ENCODE measurements around the gene NAPEPLD.
"Not testable (repeated sequence)": the region's sequence is repeated elsewhere in the genome, so short reads cannot be mapped to it uniquely, and the experiment has no call there.

NAPEPLD gene
- 5.4 to 21.4 (median 6.6) reads per million in 9 experiments for total RNA-seq

DNA sequence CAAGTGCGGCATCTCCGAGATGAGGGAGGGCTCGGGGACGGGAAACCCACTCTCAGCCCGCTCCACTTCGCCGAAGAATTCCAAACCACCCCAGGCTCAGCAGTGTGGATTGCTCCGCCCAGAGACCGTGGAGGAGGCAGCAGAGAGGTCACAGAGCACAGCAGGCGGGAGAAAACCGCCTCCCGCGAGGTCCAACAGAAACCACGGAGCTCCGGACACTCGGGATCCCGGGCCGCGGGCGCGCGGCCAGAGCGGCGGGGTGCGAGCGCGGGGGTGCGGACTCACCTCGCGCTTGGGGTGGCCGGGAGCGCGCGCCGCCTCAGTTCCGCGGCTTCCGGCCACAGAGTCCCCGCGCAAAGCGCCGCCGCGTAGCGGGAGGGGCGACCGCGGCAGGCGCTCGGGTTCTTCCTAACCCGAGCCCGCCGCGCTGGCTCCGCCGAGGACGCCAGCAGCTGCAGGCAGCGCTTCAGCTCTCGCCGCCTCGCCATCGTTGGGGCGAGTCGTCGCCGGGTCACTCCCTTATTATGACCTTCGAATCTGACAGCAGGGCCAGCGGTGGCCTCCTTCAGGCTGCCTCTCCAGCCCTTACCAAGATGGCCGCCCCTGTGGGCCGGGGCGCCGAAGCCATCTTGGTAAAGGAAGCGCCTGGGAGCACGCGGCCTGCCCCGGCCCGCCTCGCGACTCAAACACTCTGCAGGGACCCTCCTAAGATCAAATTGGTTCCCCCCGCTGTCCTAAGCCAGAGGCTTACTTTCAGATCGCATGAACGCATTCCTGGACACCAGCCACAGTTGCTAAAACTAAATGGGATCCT, at the start of gene NAPEPLD:
Gene NAPEPLD (minus strand): TSS at position 106 of the 814 bp plus-strand sequence. CDS start 20,323 bp downstream, outside the sequence.
- no peaks in the 10 kb centered on the region for H3K27me3 Mint-ChIP-seq
- peak within 1 kb of the TSS; percentile 96 to 98 for H3K4me3 Mint-ChIP-seq
- peak; percentile 55 to 70 (median 62) for DNase-seq
- no peaks in the 10 kb centered on the region for H3K9me3 Mint-ChIP-seq
- peak within 1 kb of the TSS; percentile 95 to 96 for H3K27ac Mint-ChIP-seq
- peak; percentile 87 for ATAC-seq (replicated peaks)
- H3K4me1 Mint-ChIP-seq (ENCODE audit: low read depth in 2 of 2) = peaks cover 21 to 31% of the 10 kb centered on the region in 2 donors
- peaks cover 18% of the 10 kb centered on the region for H3K36me3 Mint-ChIP-seq (ENCODE audit: insufficient read depth)

- not testable (repeated sequence) for ATAC-seq (replicated peaks); DNase-seq; H3K27ac Mint-ChIP-seq; H3K4me3 Mint-ChIP-seq; H3K9me3 Mint-ChIP-seq; H3K4me1 Mint-ChIP-seq (ENCODE audit: low read depth in 2 of 2); H3K27me3 Mint-ChIP-seq; H3K36me3 Mint-ChIP-seq (ENCODE audit: insufficient read depth)
Observed at GRCh38 chr7:103198079-103198478, 49.2 kb upstream of the NAPEPLD start.

DNA sequence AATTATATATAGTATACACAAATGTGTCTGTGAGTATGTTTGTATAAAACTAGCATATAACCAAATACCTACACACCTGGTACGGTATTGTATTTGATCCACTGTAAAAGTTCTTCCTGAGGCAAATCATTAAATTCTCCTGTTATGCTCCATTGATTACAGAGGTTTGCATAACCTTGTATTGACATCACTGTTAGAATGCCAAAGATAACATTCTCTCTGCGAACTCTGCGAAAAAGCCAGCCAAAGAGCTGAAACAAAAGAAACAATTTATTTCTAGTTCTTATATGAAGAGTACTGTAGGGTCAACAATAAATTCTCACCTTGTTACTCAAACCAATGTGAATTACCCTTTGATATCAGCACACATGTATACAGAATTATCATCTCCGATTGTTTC, 46.5 kb upstream of the NAPEPLD start:
- H3K4me3 Mint-ChIP-seq; H3K27me3 Mint-ChIP-seq; ATAC-seq (replicated peaks); H3K36me3 Mint-ChIP-seq (ENCODE audit: insufficient read depth); H3K27ac Mint-ChIP-seq; H3K9me3 Mint-ChIP-seq; H3K4me1 Mint-ChIP-seq (ENCODE audit: low read depth in 2 of 2); DNase-seq: not testable (repeated sequence)

DNA sequence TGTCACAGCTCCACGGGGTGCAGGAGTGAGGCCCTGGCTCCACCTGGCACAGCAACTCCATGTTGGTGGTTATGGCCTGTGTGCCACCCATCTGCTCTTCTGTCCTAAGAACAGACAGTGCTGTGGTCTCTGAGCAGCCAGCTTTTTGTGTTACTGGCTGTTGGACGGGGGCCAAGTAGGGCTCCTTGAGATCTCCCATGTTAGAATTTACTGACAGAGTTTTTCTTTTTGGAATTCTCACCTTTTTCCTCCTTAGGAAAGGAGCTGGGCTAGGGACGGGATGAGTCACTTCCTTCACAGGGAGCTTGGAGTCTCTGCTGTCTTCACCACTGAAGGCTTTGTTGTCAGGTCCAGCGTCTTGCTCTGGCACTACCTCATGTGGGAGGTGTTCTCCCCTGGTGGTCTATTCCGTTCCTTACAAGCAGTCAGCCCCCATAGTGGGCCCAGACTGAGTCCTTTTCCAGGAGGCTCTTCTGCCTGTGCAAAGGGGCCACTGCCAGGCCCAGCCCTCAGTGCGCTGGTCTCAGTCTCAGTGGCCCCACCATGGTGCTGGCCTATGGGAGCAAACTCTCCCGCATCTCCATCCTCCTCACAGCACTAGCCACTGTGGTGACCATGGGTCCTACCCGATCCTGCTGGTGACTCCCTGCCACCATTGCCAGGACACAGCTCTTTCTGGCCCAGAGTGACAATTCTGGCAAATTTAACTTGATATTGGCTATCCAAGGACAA, 23.7 kb upstream of the NAPEPLD start:
- not testable (repeated sequence) for H3K27me3 Mint-ChIP-seq; H3K27ac Mint-ChIP-seq; H3K9me3 Mint-ChIP-seq; DNase-seq; H3K4me3 Mint-ChIP-seq; ATAC-seq (replicated peaks); H3K4me1 Mint-ChIP-seq (ENCODE audit: low read depth in 2 of 2); H3K36me3 Mint-ChIP-seq (ENCODE audit: insufficient read depth)

DNA sequence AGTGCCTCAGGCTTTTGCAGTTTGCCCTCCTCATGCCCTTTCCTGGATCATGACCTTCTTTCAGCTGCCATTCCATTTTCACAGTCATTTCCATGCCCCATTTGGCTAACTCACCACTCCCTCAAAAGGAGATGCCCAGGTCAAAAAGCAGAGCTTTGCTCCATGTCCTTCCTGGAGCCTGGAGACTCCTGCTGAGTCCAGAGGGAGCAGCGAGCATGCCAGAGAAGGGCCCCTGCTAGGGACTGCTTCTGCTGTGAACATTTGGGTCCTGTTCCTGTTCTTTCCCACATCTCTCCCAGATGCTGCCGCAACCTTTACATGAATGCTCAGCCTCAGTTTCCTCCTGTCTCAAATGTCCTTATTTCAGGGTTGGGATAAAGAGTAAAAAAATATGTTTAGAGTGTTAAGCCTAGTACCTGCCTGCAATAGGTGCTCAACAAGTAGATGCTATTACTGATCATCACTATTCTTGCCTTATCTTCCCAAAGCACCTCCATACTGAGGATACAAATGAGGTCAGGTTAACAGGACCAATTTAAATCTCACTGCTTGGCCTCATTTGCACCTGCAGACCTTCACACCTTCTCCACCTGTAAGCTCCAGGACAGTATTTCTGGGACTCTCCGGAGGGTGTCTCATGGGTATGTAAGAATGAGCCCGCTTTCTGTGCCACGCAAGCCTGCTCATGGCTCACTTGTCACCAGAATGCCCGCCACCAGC, 23.0 kb upstream of the NAPEPLD start:
- H3K27ac Mint-ChIP-seq; H3K27me3 Mint-ChIP-seq; H3K4me1 Mint-ChIP-seq (ENCODE audit: low read depth in 2 of 2); H3K9me3 Mint-ChIP-seq; DNase-seq; ATAC-seq (replicated peaks); H3K4me3 Mint-ChIP-seq; H3K36me3 Mint-ChIP-seq (ENCODE audit: insufficient read depth): not testable (repeated sequence)

DNA sequence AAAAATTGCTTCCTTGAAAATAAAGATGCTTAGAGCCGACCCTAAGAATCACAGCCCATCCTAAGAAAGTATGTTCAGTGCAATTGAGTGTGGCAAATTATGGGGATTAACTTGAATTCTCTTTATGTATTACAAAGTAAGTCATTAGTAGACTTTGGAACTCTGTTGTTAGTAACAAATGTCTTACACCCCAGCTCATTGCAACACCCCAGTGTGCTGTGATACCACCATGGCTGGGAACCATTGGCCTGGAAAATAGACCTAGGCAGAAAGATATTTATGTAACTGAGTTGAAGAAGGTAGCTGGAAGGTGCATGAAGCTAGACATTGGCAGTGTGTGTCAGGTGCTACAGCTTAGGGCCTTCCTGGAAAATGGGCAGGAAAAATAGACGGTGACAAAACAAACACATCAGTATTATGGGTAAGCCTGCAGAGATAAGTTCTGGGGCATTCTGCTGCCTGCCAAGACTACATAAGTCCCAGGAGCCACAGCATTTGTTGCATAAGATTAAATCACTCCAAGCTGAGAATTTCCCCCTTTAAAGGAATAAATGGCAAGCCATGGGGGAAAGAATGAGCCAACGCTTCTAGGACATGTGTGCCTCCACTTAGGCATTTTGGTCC, 18.1 kb upstream of the NAPEPLD start:
- H3K27me3 Mint-ChIP-seq; DNase-seq; H3K4me3 Mint-ChIP-seq; H3K9me3 Mint-ChIP-seq; H3K27ac Mint-ChIP-seq; H3K4me1 Mint-ChIP-seq (ENCODE audit: low read depth in 2 of 2); H3K36me3 Mint-ChIP-seq (ENCODE audit: insufficient read depth); ATAC-seq (replicated peaks): not testable (repeated sequence)

DNA sequence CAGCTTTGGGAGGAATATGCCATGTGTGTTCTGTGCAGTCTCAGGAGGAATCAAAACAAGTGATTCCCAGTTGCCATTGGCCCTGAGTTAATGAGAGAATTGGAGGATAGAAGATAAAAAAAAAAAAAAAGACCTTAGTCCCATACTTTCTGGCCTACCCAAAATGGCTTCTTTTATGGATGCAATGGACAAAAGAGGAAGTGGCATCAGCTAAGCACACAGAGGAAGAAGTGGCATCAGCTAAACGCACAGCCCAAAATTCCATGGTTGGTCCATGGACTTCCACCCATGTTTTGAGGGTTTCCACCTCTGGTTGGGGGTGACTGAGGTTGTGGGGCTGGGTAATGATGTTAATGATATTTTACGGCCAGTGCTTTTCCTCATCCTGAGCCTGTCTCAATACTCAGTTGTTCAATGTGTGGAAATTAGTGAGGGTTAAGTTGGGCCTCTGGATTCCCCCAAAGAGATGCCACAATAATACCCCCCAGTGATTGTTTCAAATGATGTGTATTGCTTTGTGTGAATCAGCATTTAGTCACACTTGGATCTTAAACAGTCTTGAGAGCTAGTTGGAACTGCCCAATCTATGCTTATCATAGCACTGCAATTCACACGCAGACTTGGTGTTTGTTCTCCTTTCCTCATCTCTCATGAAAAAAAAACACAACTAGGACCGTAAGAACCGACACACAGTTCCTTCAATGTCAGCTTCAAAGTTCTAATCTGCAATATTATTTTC, 14.4 kb upstream of the NAPEPLD start:
- not testable (repeated sequence) for ATAC-seq (replicated peaks); H3K27me3 Mint-ChIP-seq; H3K27ac Mint-ChIP-seq; H3K4me3 Mint-ChIP-seq; DNase-seq; H3K9me3 Mint-ChIP-seq; H3K36me3 Mint-ChIP-seq (ENCODE audit: insufficient read depth); H3K4me1 Mint-ChIP-seq (ENCODE audit: low read depth in 2 of 2)

GRCh38 chr7:103162641-103163040, 13.7 kb upstream of the NAPEPLD start:
- not testable (repeated sequence) for H3K27ac Mint-ChIP-seq; ATAC-seq (replicated peaks); H3K9me3 Mint-ChIP-seq; H3K4me1 Mint-ChIP-seq (ENCODE audit: low read depth in 2 of 2); DNase-seq; H3K36me3 Mint-ChIP-seq (ENCODE audit: insufficient read depth); H3K27me3 Mint-ChIP-seq; H3K4me3 Mint-ChIP-seq

DNA sequence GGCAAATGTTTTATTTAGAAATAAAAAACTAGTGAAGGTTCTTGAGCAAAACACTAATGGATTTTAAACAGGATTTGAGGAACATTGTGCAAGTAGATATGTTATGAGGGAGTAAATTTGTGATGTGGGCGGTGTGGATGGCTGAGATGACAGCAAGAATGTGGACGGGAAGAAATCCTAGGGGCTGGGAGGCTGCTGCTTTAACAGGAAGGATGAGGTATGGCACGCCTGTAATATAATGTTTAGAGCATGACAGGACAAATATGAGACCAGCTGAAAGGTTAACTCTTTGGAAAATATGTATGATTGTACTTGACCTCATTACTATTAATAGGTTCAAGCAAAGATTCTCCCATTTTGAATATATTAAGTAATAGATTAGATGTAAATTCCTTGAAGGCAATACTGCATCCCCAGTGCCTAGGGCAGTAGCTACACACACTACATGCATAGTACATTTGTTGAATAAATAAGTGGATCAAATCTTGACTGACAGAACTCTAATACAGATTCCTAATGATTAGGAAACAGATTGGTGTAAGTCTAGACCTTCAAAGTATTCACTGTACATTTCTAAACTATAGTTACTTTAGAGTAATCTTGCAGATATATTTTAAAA, 13.2 kb upstream of the NAPEPLD start:
- DNase-seq; H3K4me1 Mint-ChIP-seq (ENCODE audit: low read depth in 2 of 2); H3K4me3 Mint-ChIP-seq; H3K27ac Mint-ChIP-seq; H3K36me3 Mint-ChIP-seq (ENCODE audit: insufficient read depth); H3K9me3 Mint-ChIP-seq; H3K27me3 Mint-ChIP-seq; ATAC-seq (replicated peaks): not testable (repeated sequence)

GRCh38 chr7:103159072-103159471, 10.2 kb upstream of the NAPEPLD start:
- not testable (repeated sequence) for H3K27ac Mint-ChIP-seq; H3K27me3 Mint-ChIP-seq; DNase-seq; ATAC-seq (replicated peaks); H3K36me3 Mint-ChIP-seq (ENCODE audit: insufficient read depth); H3K4me3 Mint-ChIP-seq; H3K9me3 Mint-ChIP-seq
- H3K4me1 Mint-ChIP-seq (ENCODE audit: low read depth in 2 of 2) = peaks cover 8 to 12% of the 10 kb centered on the region in 2 donors

DNA sequence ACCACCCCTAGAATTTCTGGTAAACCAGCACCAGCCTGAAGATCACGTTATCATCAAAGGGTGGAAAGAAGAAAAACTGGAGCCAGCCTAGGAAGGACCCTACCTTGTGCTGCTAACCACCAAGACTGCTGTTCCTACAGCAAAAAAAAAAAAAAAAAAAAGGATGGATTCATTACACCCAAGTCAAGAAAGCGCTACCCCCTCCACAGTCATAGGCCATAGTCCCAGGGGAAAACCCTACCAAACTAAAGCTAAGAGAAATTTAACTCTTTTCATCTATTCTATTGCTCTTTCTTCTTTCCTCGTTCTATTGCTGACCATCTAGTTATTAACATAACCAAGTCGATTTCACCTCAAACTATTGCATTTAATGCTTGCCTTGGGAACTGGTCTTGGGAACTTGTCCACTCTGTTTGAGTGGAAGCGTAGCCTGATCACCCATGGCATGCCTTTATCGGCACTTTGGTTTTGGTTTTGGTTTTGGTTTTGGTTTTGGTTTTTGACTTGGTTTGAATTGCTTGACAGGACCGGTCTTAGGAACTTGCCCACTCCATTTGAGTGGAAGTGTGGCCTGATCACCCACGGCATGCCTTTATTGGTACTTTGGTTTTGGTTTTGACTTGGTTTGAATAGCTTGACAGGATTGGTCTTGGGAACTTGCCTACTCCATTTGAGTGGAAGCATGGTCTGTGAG, 6.6 kb upstream of the NAPEPLD start:
- H3K4me3 Mint-ChIP-seq = peak overlapping the region; percentile 69 to 80
- not testable (repeated sequence) for H3K27me3 Mint-ChIP-seq; H3K9me3 Mint-ChIP-seq; H3K36me3 Mint-ChIP-seq (ENCODE audit: insufficient read depth)
- peaks cover 11 to 12% of the 10 kb centered on the region in 2 donors for H3K4me1 Mint-ChIP-seq (ENCODE audit: low read depth in 2 of 2)
- H3K27ac Mint-ChIP-seq = peak overlapping the region; percentile 27 to 91
- ATAC-seq (replicated peaks) = peak; percentile 67
- peak in 2 of 3 experiments; percentile 5 to 23 for DNase-seq

- no peak for ATAC-seq (replicated peaks)
- Mint-ChIP-seq H3K36me3 (ENCODE audit: insufficient read depth) (peaks cover 7% of the 10 kb centered on the region), H3K9me3 (no peaks in the 10 kb centered on the region), H3K4me1 (ENCODE audit: low read depth in 2 of 2) (peaks cover 11 to 16% of the 10 kb centered on the region in 2 donors), H3K27ac (no peak overlapping the region), H3K4me3 (no peak overlapping the region), H3K27me3 (no peaks in the 10 kb centered on the region)
- DNase-seq = no peak
Observed at GRCh38 chr7:103154042-103154441, 5.1 kb upstream of the NAPEPLD start.

Data from effector memory CD8-positive, alpha-beta T cell (primary cell).